Calu3 (cell line): ENCODE results near the gene EN1. TPM values are rescaled to one million over a fixed set of nuclear protein-coding genes. Genes with fewer than 3 reads are reported as not detected.

Experiments used
- BruUV-seq: library from RNA; stranded (reverse); fragments of 400-500 nt; replicated peaks from 2 replicates; lab custom pipeline; 2021; lab: Mats Ljungman, UMichigan
- CTCF ChIA-PET: fragments of 300-600 bp; sonication (Branson Sonifier 250); formaldehyde crosslinking; loops from one replicate; lab custom pipeline; 2022; ENCODE audit warnings: antibody characterized with exemption; lab: Charles Lee
- DNase-seq: peaks from one replicate; pipeline ENCODE4 v3.0.0; 2022
- H3K27ac Mint-ChIP-seq: one replicate; pipeline ENCODE4 v1.8.0; 2022; ENCODE audit warnings: mixed read lengths; ENCODE audit not compliant: unreplicated experiment
- H3K27me3 Mint-ChIP-seq: one replicate; pipeline ENCODE4 v1.8.0; 2022; ENCODE audit warnings: mixed read lengths; ENCODE audit not compliant: unreplicated experiment
- H3K36me3 Mint-ChIP-seq: one replicate; pipeline ENCODE4 v1.8.0; 2022; ENCODE audit warnings: mild to moderate bottlenecking, moderate library complexity, mixed read lengths; ENCODE audit not compliant: insufficient read depth, unreplicated experiment
- H3K4me1 Mint-ChIP-seq: one replicate; pipeline ENCODE4 v1.8.0; 2022; ENCODE audit warnings: mild to moderate bottlenecking, low read depth, mixed read lengths; ENCODE audit not compliant: unreplicated experiment
- H3K4me3 Mint-ChIP-seq: one replicate; pipeline ENCODE4 v1.8.0; 2022; ENCODE audit warnings: mild to moderate bottlenecking, low read depth, moderate library complexity, mixed read lengths; ENCODE audit not compliant: unreplicated experiment
- H3K9me3 Mint-ChIP-seq: one replicate; pipeline ENCODE4 v1.8.0; 2022; ENCODE audit warnings: low read depth, mixed read lengths; ENCODE audit not compliant: unreplicated experiment
- intact Hi-C: fragments of 100-400 bp; cut with micrococcal nuclease; formaldehyde crosslinking; loops from one replicate; pipeline ENCODE4 v1.10.0; 2022; ENCODE audit not compliant: unreplicated experiment
- total RNA-seq: library from RNA; stranded (reverse); gene quantifications from 2 replicates; pipeline ENCODE4 v1.2.3, GENCODE V29; 2022
- TF ChIP-seq, protein P1 (sequence below): fragments of 200-600 bp; IDR thresholded peaks from one replicate; pipeline ENCODE4 v1.8.0; 2022; ENCODE audit warnings: antibody characterized with exemption; ENCODE audit not compliant: unreplicated experiment

Gene EN1
- total RNA-seq, 1 experiment from 2014 or later = 2.3 TPM

DNA sequence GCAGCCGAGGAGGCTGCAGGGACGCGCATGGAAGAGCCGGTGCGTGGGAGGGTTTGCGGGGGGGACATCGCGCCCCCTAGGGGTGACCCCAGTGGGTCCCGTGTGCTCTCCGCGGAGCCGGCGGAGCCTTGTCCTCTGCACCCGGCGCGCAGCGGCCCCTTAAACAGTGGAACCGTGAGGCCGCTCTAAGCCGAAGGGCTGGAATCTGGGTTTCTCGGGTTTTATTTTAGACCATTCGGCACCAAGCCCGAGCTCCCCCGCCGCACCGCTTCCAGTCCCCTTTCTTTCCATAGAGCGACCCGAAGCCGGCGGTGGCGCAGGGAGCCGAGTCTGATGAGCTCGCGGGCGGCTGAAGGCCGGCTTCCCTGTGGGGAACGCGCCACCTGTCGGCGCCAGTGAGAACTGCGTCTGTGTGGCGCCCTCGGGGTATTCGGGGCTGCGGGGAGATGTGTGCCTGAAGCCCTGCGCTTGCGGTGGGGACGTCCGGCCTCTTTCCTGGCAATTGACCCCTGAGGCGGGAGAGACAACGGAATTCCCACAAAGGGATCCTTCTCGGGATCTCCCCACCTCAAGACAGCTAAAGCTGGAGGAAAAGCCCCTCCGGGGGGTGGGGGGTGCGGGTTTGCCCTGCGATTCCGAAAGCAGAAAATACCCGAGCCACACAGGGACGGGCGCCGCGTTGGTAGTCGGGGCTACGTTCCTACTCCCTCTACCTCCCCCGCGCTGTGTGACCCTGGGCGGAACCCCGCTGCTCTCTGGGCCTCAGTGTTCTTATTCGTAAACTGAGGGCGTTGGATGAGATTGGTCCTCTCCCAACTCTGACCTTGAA lies 8.2 kb upstream of the EN1 start:
- intact Hi-C loops = loop anchor here (1.0 to 5.0 kb wide), 5 partner anchors 93 to 808 kb away; no protein-coding TSS in a partner anchor
- Mint-ChIP-seq H3K4me3 (peak overlapping the region; percentile 72), H3K36me3 (peaks cover 6% of the 10 kb centered on the region), H3K4me1 (no peaks in the 10 kb centered on the region), H3K9me3 (no peaks in the 10 kb centered on the region), H3K27me3 (peaks cover 12% of the 10 kb centered on the region), H3K27ac (no peak overlapping the region)
- CTCF ChIA-PET = interaction anchor here (0.6 to 1.4 kb wide), 18 partner anchors 8 to 809 kb away, joined by 3 to 18 read pairs (median 4); partner anchors contain the start of gene EN1
- TF ChIP-seq, protein P1, sequence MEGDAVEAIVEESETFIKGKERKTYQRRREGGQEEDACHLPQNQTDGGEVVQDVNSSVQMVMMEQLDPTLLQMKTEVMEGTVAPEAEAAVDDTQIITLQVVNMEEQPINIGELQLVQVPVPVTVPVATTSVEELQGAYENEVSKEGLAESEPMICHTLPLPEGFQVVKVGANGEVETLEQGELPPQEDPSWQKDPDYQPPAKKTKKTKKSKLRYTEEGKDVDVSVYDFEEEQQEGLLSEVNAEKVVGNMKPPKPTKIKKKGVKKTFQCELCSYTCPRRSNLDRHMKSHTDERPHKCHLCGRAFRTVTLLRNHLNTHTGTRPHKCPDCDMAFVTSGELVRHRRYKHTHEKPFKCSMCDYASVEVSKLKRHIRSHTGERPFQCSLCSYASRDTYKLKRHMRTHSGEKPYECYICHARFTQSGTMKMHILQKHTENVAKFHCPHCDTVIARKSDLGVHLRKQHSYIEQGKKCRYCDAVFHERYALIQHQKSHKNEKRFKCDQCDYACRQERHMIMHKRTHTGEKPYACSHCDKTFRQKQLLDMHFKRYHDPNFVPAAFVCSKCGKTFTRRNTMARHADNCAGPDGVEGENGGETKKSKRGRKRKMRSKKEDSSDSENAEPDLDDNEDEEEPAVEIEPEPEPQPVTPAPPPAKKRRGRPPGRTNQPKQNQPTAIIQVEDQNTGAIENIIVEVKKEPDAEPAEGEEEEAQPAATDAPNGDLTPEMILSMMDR = peak; percentile 91
- BruUV-seq = no TSS peak
- peak; percentile 93 for DNase-seq

DNA sequence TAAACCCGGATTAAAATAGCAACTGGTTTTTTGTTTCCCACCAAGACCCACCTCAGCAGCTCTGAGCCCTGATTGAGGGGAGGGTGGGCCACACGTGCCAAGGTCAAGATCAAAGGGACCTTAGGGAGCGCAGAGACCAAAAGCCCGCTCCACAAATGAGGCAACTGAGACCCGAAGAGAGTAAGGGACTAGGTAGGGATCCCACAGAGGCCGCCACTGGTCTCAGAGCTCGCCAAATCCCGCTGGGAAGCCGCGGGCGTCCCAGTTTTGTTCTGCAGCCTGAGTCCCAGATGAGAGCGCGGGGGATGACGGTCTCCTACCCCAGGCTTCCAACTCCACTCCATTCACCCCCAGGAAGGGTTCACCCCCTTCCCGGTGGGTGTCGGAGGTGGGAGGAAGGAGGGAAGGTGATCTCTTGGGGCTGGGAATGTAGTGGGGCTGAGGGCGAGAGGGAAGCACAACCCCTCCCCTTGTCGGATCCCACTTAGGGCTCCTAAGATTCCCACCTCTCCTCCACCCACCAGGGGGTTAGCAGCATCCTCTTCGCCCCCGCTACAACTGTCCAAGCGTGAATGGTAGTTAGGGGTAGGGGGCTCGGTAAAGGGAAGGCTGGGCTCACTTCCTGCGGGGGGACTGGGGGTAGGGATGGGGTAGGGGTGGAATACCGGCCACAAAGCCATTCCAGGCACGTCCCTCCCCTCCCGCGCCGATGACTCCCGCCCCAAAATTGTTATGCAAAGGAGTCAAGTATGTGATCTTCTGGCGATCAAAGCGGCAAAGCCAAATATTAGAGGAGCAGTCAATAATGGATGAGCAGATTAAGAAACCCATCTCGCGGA lies 7.3 kb upstream of the EN1 start:
- DNase-seq = no peak
- Mint-ChIP-seq H3K27me3 (peaks cover 22% of the 10 kb centered on the region), H3K9me3 (no peaks in the 10 kb centered on the region), H3K4me1 (peaks cover 9% of the 10 kb centered on the region), H3K36me3 (peaks cover 6% of the 10 kb centered on the region), H3K27ac (no peak overlapping the region), H3K4me3 (peak overlapping the region; percentile 72)
- CTCF ChIA-PET = interaction anchor here (0.7 to 1.4 kb wide), 17 partner anchors 8 to 808 kb away, joined by 3 to 18 read pairs (median 4); partner anchors contain the start of gene EN1
- TF ChIP-seq, protein P1 = no peak
- BruUV-seq = no TSS peak
- intact Hi-C loops = loop anchor here (1.0 to 5.0 kb wide), 5 partner anchors 92 to 807 kb away; no protein-coding TSS in a partner anchor

DNA sequence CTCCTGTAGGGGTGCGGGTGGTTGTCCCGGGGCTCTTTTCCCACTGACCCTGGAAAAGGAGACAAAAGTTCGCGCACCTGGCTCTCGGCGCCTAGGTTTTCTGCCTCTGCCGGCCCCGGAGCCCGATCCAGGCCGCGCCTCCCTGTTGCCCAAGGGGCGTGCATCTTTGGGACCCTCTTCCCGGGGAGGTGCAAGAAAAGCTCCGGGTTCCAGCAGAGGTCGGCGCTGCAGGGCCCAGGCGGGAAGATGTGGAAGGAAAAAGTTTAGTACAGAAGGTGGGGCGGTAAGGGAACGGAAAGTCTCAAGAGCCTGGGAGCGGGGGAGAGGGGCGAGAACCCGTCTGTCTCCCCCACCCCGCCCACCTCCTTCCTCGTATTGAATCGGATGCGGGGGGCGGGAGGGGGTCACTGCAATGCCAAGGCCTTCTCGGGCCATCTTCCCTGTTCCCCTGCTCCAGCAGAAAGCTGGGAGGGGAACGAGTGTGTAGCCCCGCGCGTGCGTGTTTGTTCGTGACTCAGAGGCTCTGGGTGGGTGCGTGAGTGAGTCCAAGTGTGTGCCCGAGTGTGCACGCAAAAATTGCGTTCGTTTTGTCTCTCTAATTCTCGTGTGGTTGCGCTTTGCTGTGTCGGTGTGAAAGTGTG lies 6.3 kb upstream of the EN1 start:
- BruUV-seq = no TSS peak
- Mint-ChIP-seq H3K27me3 (peaks cover 31% of the 10 kb centered on the region), H3K4me3 (no peak overlapping the region), H3K27ac (no peak overlapping the region), H3K4me1 (peaks cover 9% of the 10 kb centered on the region), H3K9me3 (no peaks in the 10 kb centered on the region), H3K36me3 (peaks cover 6% of the 10 kb centered on the region)
- DNase-seq = no peak
- TF ChIP-seq, protein P1 = no peak
- intact Hi-C loops = loop anchor here (2.0 kb wide), 1 partner anchor 423 kb away; no protein-coding TSS in a partner anchor
- CTCF ChIA-PET = interaction anchor here (0.7 kb wide), 1 partner anchor 557 kb away, joined by 3 read pairs; no protein-coding TSS in a partner anchor

DNA sequence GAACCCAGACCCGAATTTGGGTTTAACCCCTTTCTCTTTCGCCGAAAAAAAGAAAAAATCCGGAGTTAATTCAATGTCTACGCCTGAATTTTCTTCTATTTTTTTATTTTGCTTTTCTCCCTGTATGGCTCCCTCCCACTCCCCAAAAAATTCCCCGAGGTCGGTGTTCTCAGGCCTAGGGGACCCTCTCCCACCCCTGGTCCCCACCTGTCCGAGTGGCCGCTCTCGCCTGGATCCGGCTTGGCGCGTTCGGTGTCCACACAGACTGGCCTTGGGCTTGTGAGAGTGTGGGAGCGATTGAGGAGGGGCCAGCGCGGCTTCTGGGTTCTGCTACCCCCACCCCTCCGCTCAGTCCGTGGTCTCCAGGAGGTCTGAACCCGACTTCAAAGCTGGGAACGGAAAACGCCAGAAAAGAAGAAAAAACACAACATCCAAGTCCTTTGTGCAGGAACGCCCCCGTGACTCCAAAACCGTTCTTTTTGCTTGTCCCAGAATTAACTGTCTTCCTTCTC lies 5.7 kb upstream of the EN1 start:
- no peaks in the 10 kb centered on the region for H3K9me3 Mint-ChIP-seq
- H3K27me3 Mint-ChIP-seq = peaks cover 37% of the 10 kb centered on the region
- no peak overlapping the region for H3K4me3 Mint-ChIP-seq
- H3K27ac Mint-ChIP-seq = no peak overlapping the region
- intact Hi-C loops = no loop called here
- peaks cover 6% of the 10 kb centered on the region for H3K36me3 Mint-ChIP-seq
- H3K4me1 Mint-ChIP-seq = peaks cover 9% of the 10 kb centered on the region
- TF ChIP-seq, protein P1 = no peak
- CTCF ChIA-PET = no interaction called here
- BruUV-seq = no TSS peak
- DNase-seq = no peak
